CD4-positive, CD25-positive, alpha-beta regulatory T cell (primary cell): ENCODE results near the gene ZNF438. TPM values are rescaled to one million over a fixed set of nuclear protein-coding genes. Genes with fewer than 3 reads are reported as not detected.

Source experiments
- ATAC-seq, 2 donors: fragments of 150-1000 bp; cut with Tn5 transposase; one replicate each; pipeline ENCODE4 v1.10.0; 2021; ENCODE audit warnings: low read depth in 2 of 2, moderate number of reproducible peaks in 2 of 2, moderate library complexity in 1 of 2
- DNase-seq, 3 donors: peaks; one replicate each; pipeline versions ENCODE4 v3.0.0 to v3.0.0-alpha.2; 2012 to 2022; ENCODE audit warnings: mixed read lengths in 1 of 3
- H3K27ac ChIP-seq: one replicate; pipeline ENCODE4 v1.7.0; 2013; ENCODE audit warnings: mild to moderate bottlenecking, low read length; ENCODE audit not compliant: insufficient read depth, poor library complexity, severe bottlenecking
- H3K27me3 ChIP-seq: one replicate; pipeline ENCODE4 v1.7.0; 2013; ENCODE audit warnings: low read length; ENCODE audit not compliant: control insufficient read depth, insufficient read depth
- H3K36me3 ChIP-seq: one replicate; pipeline ENCODE4 v1.7.0; 2013; ENCODE audit warnings: mild to moderate bottlenecking, low read length, moderate library complexity; ENCODE audit not compliant: control insufficient read depth, insufficient read depth
- H3K4me1 ChIP-seq: 2 replicates; pipeline ENCODE4 v1.7.0; 2013; ENCODE audit warnings: mild to moderate bottlenecking, low read length; ENCODE audit not compliant: insufficient read depth, control insufficient read depth, poor library complexity, severe bottlenecking
- H3K4me3 ChIP-seq: one replicate; pipeline ENCODE4 v1.7.0; 2013; ENCODE audit warnings: low read depth, mild to moderate bottlenecking, low read length, moderate library complexity
- H3K9me3 ChIP-seq, 2 experiments: 1 replicate in 1 of 2; 2 replicates in 1 of 2; pipeline ENCODE4 v1.7.0; 2013; ENCODE audit warnings: low read length in 2 of 2, mild to moderate bottlenecking in 1 of 2, moderate library complexity in 1 of 2; ENCODE audit not compliant: control insufficient read depth in 2 of 2
- H3K27ac Mint-ChIP-seq, 3 donors: one replicate each; pipeline ENCODE4 v1.8.0; 2020 to 2022; ENCODE audit warnings: mild to moderate bottlenecking in 3 of 3, mixed read lengths in 3 of 3, moderate library complexity in 2 of 3
- H3K27me3 Mint-ChIP-seq: one replicate; pipeline ENCODE4 v1.8.0; 2022; ENCODE audit warnings: mild to moderate bottlenecking, mixed read lengths
- H3K36me3 Mint-ChIP-seq: one replicate; pipeline ENCODE4 v1.8.0; 2020; ENCODE audit warnings: mixed read lengths
- H3K4me1 Mint-ChIP-seq, 4 donors: one replicate each; pipeline ENCODE4 v1.8.0; 2020 to 2022; ENCODE audit warnings: mixed read lengths in 4 of 4, mild to moderate bottlenecking in 1 of 4
- H3K4me3 Mint-ChIP-seq, 4 donors: one replicate each; pipeline ENCODE4 v1.8.0; 2020 to 2022; ENCODE audit warnings: mild to moderate bottlenecking in 4 of 4, mixed read lengths in 4 of 4, moderate library complexity in 3 of 4
- H3K9me3 Mint-ChIP-seq, 7 donors: one replicate each; pipeline ENCODE4 v1.8.0; 2020 to 2022; ENCODE audit warnings: mixed read lengths in 7 of 7, mild to moderate bottlenecking in 3 of 7, moderate library complexity in 2 of 7
- polyA plus RNA-seq, 4 donors: library from polyadenylated mRNA; unstranded; fragments of 300-500 nt; fragmentation: Illumina TruSeq; gene quantifications; one replicate each; pipeline ENCODE4 v1.2.3, GENCODE V29; 2021
- total RNA-seq: library from RNA; stranded (reverse); gene quantifications from one replicate; pipeline ENCODE4 v1.2.3, GENCODE V29; 2022

Gene ZNF438
- total and polyA plus RNA-seq, 5 donors from 2014 or later: 1.6 to 5.1 (median 3.4) TPM

DNA sequence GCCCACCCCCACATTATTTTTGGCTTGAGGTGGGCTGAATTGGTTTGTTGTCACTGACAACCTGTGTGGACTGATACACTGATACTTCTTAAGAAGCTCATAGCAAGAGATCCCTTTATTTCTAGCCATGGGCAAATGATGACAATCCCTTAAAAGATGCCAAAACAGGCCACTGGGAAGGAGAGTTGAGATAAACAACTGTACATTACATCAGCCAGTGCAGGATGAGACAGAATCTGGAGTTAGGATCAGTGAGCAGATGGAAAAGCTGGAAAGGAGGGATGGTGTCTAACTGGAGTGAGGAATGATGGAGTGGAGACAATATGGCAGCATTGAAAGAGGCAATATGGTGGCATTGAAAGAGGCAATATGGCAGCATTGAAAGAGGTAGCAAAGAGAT lies 206.2 kb downstream of the ZNF438 start:
- Histone ChIP-seq H3K27ac (no peak overlapping the region), H3K4me3 (no peak overlapping the region), H3K9me3 (no peaks in the 10 kb centered on the region), H3K4me1 (no peaks in the 10 kb centered on the region), H3K27me3 (no peaks in the 10 kb centered on the region), H3K36me3 (no peaks in the 10 kb centered on the region)
- no peaks in the 10 kb centered on the region for H3K4me1 Mint-ChIP-seq
- H3K27me3 Mint-ChIP-seq: peaks cover 4% of the 10 kb centered on the region
- H3K4me3 Mint-ChIP-seq: no peak overlapping the region
- DNase-seq (no peak), ATAC-seq (no peak)
- H3K27ac Mint-ChIP-seq: no peak overlapping the region
- peaks cover 0 to 2% (median 0%) of the 10 kb centered on the region in 7 donors for H3K9me3 Mint-ChIP-seq
- no peaks in the 10 kb centered on the region for H3K36me3 Mint-ChIP-seq

DNA sequence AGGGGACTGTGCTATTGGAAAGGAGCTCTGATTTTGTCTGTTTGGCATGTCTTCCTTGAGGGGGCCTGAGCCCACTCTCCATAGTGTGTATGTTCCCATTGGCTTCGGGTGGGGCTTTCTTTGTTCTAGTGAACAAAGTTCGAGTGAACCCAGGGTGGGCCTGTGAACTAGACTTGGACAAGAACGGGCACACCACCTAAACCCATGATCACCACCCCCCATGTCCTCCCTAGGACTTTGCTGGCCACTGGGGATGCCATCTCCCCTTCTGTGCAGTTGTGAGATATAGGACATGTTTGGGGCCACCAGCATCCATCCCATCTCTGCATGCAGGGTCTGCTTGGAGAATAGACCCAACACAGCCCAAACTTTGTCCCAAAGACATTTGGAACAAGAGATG lies 206.6 kb downstream of the ZNF438 start:
- Histone ChIP-seq H3K27ac (no peak overlapping the region), H3K4me1 (no peaks in the 10 kb centered on the region), H3K27me3 (no peaks in the 10 kb centered on the region), H3K9me3 (no peaks in the 10 kb centered on the region), H3K4me3 (no peak overlapping the region), H3K36me3 (no peaks in the 10 kb centered on the region)
- Mint-ChIP-seq H3K9me3 (peaks cover 0 to 2% (median 0%) of the 10 kb centered on the region in 7 donors), H3K27me3 (peaks cover 4% of the 10 kb centered on the region), H3K36me3 (no peaks in the 10 kb centered on the region), H3K4me1 (no peaks in the 10 kb centered on the region), H3K27ac (peak overlapping the region in 1 of 3 donors; percentile 63), H3K4me3 (no peak overlapping the region)
- DNase-seq (no peak), ATAC-seq (no peak)

- Mint-ChIP-seq H3K27ac (no peak overlapping the region), H3K4me3 (no peak overlapping the region)
Observed at GRCh38 chr10:30823651-30824050, 208.0 kb downstream of the ZNF438 start.

DNA sequence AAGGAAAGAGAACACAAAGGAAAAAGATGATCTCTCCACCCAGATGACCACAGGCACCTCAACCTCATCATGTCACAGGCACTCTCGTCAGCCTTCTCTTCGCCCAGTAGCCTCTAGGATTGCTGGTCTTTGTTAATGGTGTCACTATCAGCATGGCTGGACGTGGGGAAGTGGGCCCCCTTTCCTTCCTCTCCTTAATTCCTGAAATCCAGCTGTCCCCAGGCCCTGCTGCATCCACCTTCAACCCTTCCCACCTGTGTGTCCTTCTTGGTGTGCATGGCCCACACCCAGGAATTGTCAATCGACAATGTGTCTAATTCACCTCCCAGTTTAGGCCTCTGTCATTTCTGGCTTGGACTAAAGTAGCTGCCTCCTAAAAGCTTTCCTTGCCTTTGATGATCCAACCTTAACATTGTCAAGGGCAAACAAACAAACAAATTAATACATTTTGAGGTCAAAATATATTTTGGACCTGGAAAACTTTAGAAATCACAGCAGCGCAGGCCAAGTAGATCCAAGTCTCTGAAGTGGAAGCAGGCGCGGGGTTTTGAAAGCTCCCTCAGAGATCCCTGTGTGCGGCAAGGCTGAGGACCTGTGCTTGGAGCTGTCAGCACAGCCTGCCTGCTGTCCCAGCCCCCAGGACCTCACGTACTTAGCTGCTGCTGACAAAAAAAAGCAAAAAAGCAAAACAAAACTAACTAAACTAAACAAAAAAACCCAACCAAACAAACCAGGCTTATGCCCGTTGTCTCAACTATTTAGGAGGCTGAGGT lies 208.8 kb downstream of the ZNF438 start:
- Mint-ChIP-seq H3K27ac (no peak overlapping the region), H3K27me3 (peaks cover 4% of the 10 kb centered on the region)

More at GRCh38 chr10:30823651-30824050, 208.0 kb downstream of the ZNF438 start:
- Mint-ChIP-seq H3K9me3 (peaks cover 0 to 2% (median 0%) of the 10 kb centered on the region in 7 donors), H3K27me3 (peaks cover 4% of the 10 kb centered on the region), H3K4me1 (no peaks in the 10 kb centered on the region), H3K36me3 (no peaks in the 10 kb centered on the region)
- Histone ChIP-seq H3K9me3 (no peaks in the 10 kb centered on the region), H3K4me1 (no peaks in the 10 kb centered on the region), H3K27ac (no peak overlapping the region), H3K27me3 (no peaks in the 10 kb centered on the region), H3K4me3 (no peak overlapping the region), H3K36me3 (no peaks in the 10 kb centered on the region)
- no peak for DNase-seq
- no peak for ATAC-seq

DNA sequence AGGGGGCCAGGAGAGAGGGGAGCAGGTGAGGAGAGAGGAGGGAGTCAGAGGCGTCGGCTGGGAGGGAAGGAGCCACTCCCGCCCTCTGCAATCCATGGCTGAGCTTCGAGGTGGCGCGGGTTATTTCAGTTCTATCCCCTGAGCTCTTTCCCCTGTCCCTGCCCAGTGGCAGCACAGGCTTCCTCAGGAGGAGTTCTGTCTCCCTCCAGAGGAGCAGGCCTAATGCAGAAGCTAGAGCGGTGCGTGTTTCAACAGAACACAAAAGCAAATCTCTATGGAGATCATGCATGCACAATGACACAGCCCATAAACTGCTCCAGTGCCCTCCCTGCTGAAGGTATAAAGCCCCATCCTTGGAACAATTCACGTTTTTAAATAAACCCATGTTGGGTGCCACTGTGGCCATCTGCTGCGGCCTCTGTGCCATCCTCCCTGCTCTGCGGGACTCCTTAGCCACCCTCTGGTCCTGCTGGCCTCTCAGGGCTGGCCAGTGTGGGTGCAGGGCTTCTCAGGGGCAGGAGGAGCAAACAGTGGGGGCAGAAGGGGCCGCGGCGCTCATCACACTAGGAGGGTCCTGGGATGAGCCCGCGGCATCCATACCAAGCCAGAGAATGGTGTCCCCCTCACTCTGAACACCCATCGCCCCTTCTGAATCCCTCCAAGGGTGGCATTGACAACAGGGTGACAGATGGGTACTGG lies 209.5 kb downstream of the ZNF438 start:
- Histone ChIP-seq H3K36me3 (no peaks in the 10 kb centered on the region), H3K4me1 (no peaks in the 10 kb centered on the region), H3K27ac (no peak overlapping the region), H3K27me3 (no peaks in the 10 kb centered on the region), H3K4me3 (no peak overlapping the region), H3K9me3 (no peaks in the 10 kb centered on the region)
- no peak for ATAC-seq
- Mint-ChIP-seq H3K4me3 (no peak overlapping the region), H3K27me3 (peaks cover 1% of the 10 kb centered on the region), H3K36me3 (no peaks in the 10 kb centered on the region), H3K27ac (no peak overlapping the region), H3K9me3 (peaks cover 0 to 2% (median 0%) of the 10 kb centered on the region in 7 donors), H3K4me1 (no peaks in the 10 kb centered on the region)
- DNase-seq: no peak

More for the DNA sequence above, 208.8 kb downstream of the ZNF438 start:
- H3K4me3 ChIP-seq: no peak overlapping the region
- DNase-seq (no peak), ATAC-seq (no peak)
- no peaks in the 10 kb centered on the region for H3K9me3 ChIP-seq
- H3K27me3 ChIP-seq: no peaks in the 10 kb centered on the region
- Mint-ChIP-seq H3K36me3 (no peaks in the 10 kb centered on the region), H3K4me1 (no peaks in the 10 kb centered on the region), H3K9me3 (peaks cover 0 to 2% (median 0%) of the 10 kb centered on the region in 7 donors), H3K4me3 (no peak overlapping the region)
- no peaks in the 10 kb centered on the region for H3K4me1 ChIP-seq
- no peaks in the 10 kb centered on the region for H3K36me3 ChIP-seq
- no peak overlapping the region for H3K27ac ChIP-seq

DNA sequence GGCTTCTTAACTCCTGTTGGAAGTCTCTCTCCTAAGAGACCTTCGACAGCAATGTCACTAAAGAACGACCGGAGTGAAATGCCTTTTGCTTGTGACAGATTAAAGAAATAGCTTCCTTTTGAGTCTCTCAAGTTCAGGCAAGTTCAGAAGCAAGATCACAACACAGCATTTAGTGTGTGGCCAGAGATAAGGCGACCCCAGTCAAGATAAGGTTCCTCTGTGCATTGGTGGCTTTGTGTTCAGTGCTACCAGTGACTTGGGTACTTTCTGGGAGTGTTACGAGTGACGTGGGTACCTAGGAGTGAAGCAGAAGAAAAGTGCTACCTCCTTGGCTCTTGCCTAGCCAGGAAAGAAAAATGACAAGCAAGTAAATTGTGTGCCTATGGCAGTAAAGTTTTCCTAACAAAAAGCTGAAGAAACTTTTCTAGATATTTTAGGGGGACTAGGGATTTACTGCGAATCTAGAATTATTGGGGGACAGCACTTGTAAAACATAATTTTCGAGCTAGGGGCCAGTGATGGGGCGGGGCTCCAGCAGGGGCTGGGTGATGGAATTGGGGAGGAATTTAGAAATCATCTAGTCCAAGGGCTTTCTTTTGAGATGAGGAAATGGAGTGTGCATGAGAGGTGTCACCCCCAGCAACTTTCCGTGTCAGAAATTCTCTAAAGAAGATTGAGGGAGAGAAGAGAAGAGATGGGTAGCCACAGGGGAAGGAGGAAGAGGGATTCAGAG lies 210.2 kb downstream of the ZNF438 start:
- Histone ChIP-seq H3K4me1 (no peaks in the 10 kb centered on the region), H3K27me3 (no peaks in the 10 kb centered on the region), H3K27ac (no peak overlapping the region), H3K9me3 (no peaks in the 10 kb centered on the region), H3K36me3 (no peaks in the 10 kb centered on the region), H3K4me3 (no peak overlapping the region)
- no peaks in the 10 kb centered on the region for H3K36me3 Mint-ChIP-seq
- H3K4me1 Mint-ChIP-seq: no peaks in the 10 kb centered on the region
- peaks cover 0 to 2% (median 0%) of the 10 kb centered on the region in 7 donors for H3K9me3 Mint-ChIP-seq
- ATAC-seq: no peak
- no peak overlapping the region for H3K4me3 Mint-ChIP-seq
- H3K27me3 Mint-ChIP-seq: no peaks in the 10 kb centered on the region
- no peak overlapping the region for H3K27ac Mint-ChIP-seq
- no peak for DNase-seq

DNA sequence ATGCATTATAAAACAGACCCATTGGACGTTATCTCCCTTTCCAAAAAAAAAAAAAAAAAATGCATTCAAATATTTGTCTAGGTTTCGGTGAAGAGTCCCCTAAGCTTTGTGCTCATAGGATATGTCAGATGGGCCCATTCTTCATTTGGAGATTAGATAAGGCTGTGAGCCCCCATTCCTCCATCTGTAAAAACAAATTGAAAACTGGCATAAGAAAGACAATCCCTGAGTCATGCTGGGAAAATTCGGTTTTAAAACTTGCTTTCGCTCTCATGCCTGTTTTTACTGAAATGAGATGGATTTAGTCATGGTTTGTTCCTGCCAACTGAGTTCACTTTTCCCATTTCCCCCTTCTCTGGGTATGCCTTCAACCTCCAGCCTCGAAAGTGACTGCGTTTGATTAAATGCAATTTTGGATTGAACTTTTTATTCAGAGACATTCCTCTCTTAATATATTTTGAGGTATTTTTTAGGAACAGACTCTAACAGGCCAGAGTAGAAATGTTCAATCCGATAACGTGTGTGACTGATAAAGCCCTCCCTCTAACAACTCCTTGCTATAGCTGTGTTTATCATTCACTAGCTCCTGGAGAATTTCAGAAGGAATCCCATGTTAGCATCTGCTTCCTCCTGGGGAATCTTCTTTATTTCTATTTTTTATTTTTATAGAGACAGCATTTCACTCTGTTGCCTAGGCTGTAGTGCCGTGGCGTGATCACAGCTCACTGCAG lies 211.2 kb downstream of the ZNF438 start:
- peaks cover 0 to 2% (median 0%) of the 10 kb centered on the region in 7 donors for H3K9me3 Mint-ChIP-seq
- H3K27me3 ChIP-seq: no peaks in the 10 kb centered on the region
- H3K4me1 ChIP-seq: no peaks in the 10 kb centered on the region
- H3K27ac Mint-ChIP-seq: no peak overlapping the region
- no peaks in the 10 kb centered on the region for H3K27me3 Mint-ChIP-seq
- no peaks in the 10 kb centered on the region for H3K9me3 ChIP-seq
- no peak overlapping the region for H3K4me3 Mint-ChIP-seq
- ATAC-seq (no peak), DNase-seq (no peak)
- no peaks in the 10 kb centered on the region for H3K36me3 ChIP-seq
- H3K36me3 Mint-ChIP-seq: no peaks in the 10 kb centered on the region
- H3K4me3 ChIP-seq: no peak overlapping the region
- no peak overlapping the region for H3K27ac ChIP-seq
- no peaks in the 10 kb centered on the region for H3K4me1 Mint-ChIP-seq
